Activated naive CD8-positive, alpha-beta T cell (primary cell): ENCODE results near the gene MPHOSPH10.
"Not testable (repeated sequence)": the region's sequence is repeated elsewhere in the genome, so short reads cannot be mapped to it uniquely, and the experiment has no call there.

Experiments used
- H3K27ac Mint-ChIP-seq: one replicate; pipeline ENCODE4 v1.8.0; 2021; ENCODE audit warnings: mixed read lengths
- H3K27me3 Mint-ChIP-seq: one replicate; pipeline ENCODE4 v1.8.0; 2021; ENCODE audit warnings: mixed read lengths
- H3K36me3 Mint-ChIP-seq: one replicate; pipeline ENCODE4 v1.8.0; 2021; ENCODE audit warnings: mixed read lengths
- H3K4me1 Mint-ChIP-seq: one replicate; pipeline ENCODE4 v1.8.0; 2021; ENCODE audit warnings: low read depth, mixed read lengths
- H3K4me3 Mint-ChIP-seq: one replicate; pipeline ENCODE4 v1.8.0; 2021; ENCODE audit warnings: mild to moderate bottlenecking, mixed read lengths
- H3K9me3 Mint-ChIP-seq: one replicate; pipeline ENCODE4 v1.8.0; 2021; ENCODE audit warnings: low read depth, mixed read lengths

MPHOSPH10 gene, protein sequence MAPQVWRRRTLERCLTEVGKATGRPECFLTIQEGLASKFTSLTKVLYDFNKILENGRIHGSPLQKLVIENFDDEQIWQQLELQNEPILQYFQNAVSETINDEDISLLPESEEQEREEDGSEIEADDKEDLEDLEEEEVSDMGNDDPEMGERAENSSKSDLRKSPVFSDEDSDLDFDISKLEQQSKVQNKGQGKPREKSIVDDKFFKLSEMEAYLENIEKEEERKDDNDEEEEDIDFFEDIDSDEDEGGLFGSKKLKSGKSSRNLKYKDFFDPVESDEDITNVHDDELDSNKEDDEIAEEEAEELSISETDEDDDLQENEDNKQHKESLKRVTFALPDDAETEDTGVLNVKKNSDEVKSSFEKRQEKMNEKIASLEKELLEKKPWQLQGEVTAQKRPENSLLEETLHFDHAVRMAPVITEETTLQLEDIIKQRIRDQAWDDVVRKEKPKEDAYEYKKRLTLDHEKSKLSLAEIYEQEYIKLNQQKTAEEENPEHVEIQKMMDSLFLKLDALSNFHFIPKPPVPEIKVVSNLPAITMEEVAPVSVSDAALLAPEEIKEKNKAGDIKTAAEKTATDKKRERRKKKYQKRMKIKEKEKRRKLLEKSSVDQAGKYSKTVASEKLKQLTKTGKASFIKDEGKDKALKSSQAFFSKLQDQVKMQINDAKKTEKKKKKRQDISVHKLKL

GRCh38 chr2:71130152-71130904 is at the start of gene MPHOSPH10, which contains the start of gene MCEE:
MPHOSPH10 (plus strand) TSS chr2:71130634; CDS start chr2:71130666, 32 bp downstream.
MCEE (minus strand) TSS chr2:71130229; CDS start chr2:71130219, 10 bp downstream.
- H3K4me3 Mint-ChIP-seq: no peak within 1 kb of the TSS
- no peaks in the 10 kb centered on the region for H3K27me3 Mint-ChIP-seq
- no peaks in the 10 kb centered on the region for H3K9me3 Mint-ChIP-seq
- H3K4me1 Mint-ChIP-seq: peaks cover 25% of the 10 kb centered on the region
- no peak within 1 kb of the TSS for H3K27ac Mint-ChIP-seq
- no peaks in the 10 kb centered on the region for H3K36me3 Mint-ChIP-seq

DNA sequence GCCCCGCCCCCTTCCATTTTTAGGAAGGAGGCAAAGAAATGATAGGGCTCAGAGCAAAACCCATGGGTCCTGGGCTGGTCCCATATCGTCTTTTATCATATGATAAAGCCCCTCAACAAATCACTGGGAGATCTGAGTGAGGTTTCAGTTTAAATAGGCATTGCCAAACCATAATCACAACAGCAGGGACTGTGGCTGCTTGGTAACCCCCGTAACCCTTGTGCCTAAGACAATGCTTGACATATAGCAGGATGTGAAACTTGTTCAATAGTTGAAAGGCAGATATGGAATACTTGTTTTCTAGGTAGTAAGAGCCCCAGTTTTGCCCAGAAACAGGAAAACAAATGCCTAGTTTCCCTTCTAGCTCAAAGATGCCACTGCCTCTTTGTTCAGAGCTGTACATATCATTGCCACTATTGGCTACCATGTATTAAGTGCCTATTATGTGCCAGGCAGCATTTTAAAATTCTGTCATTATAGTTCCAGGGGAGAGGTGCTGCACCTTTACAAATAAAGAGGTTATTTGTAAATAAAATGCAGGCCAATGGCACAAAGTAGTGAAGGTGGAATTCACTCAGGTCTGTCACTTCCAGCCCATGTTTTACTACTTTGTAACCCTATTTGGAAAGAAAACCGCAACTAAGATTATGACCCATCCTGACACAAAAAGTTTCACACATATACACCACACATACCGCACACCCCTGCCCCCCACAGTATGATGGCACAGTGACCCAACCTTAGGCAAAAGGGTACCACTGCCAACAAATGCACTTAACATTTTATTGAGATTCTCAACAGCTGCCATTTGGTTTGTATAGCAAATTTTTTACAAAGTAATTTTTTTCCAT is 47.8 kb upstream of the MPHOSPH10 start:
- H3K36me3 Mint-ChIP-seq: no peaks in the 10 kb centered on the region
- no peak overlapping the region for H3K27ac Mint-ChIP-seq
- H3K4me3 Mint-ChIP-seq: no peak overlapping the region
- no peaks in the 10 kb centered on the region for H3K9me3 Mint-ChIP-seq
- H3K27me3 Mint-ChIP-seq: peaks cover 2% of the 10 kb centered on the region
- H3K4me1 Mint-ChIP-seq: peaks cover 20% of the 10 kb centered on the region

DNA sequence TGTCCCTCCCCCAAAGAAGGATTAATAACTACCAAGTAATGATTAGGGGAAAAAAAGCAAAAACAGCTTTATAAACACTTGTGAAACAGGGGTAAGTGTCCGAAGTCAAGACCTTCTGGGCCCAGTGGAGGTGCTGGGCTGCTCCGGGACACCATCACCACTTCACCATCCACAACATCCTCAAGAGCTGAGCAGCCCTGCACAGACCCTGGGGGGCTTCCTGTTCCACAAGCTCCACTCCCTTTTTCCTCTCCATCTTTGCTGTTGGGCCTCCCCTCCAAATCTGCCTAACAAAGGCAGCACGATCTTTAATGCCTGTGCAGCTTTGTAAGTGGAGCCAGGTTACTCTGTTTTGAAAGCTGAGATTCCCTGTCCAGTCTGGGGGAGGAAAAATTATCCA is 47.1 kb upstream of the MPHOSPH10 start:
- H3K4me1 Mint-ChIP-seq: peaks cover 20% of the 10 kb centered on the region
- H3K36me3 Mint-ChIP-seq, H3K4me3 Mint-ChIP-seq, H3K9me3 Mint-ChIP-seq, H3K27me3 Mint-ChIP-seq, H3K27ac Mint-ChIP-seq: not testable (repeated sequence)

- H3K27ac Mint-ChIP-seq, H3K9me3 Mint-ChIP-seq, H3K27me3 Mint-ChIP-seq, H3K36me3 Mint-ChIP-seq: not testable (repeated sequence)
- peaks cover 20% of the 10 kb centered on the region for H3K4me1 Mint-ChIP-seq
- peak overlapping the region; percentile 59 for H3K4me3 Mint-ChIP-seq
Measured at GRCh38 chr2:71083752-71084312, 46.6 kb upstream of the MPHOSPH10 start.

GRCh38 chr2:71085325-71086003 is 45.0 kb upstream of the MPHOSPH10 start:
- peaks cover 20% of the 10 kb centered on the region for H3K4me1 Mint-ChIP-seq
- not testable (repeated sequence) for H3K9me3 Mint-ChIP-seq, H3K4me3 Mint-ChIP-seq, H3K36me3 Mint-ChIP-seq, H3K27me3 Mint-ChIP-seq, H3K27ac Mint-ChIP-seq

GRCh38 chr2:71089475-71089874 is 41.0 kb upstream of the MPHOSPH10 start:
- H3K4me1 Mint-ChIP-seq, H3K9me3 Mint-ChIP-seq, H3K27me3 Mint-ChIP-seq, H3K4me3 Mint-ChIP-seq, H3K27ac Mint-ChIP-seq, H3K36me3 Mint-ChIP-seq: not testable (repeated sequence)

DNA sequence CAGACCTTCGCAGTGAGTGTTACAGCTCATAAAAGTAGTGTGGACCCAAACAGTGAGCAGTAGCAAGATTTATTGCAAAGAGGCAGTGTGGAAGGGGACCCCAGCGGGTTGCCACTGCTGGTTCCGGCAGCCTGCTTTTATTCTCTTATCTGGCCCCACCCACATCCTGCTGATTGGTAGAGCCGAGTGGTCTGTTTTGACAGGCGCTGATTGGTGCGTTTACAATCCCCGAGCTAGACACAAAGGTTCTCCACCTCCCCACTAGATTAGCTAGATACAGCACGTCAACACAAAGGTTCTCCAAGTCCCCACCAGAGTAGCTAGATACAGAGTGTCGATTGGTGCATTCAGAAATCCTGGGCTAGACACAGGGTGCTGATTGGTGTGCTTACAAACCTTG is 38.6 kb upstream of the MPHOSPH10 start:
- H3K27me3 Mint-ChIP-seq, H3K36me3 Mint-ChIP-seq, H3K4me3 Mint-ChIP-seq, H3K4me1 Mint-ChIP-seq, H3K9me3 Mint-ChIP-seq, H3K27ac Mint-ChIP-seq: not testable (repeated sequence)

GRCh38 chr2:71092491-71093260 is 37.8 kb upstream of the MPHOSPH10 start:
- not testable (repeated sequence) for H3K9me3 Mint-ChIP-seq, H3K27ac Mint-ChIP-seq, H3K36me3 Mint-ChIP-seq, H3K27me3 Mint-ChIP-seq, H3K4me3 Mint-ChIP-seq, H3K4me1 Mint-ChIP-seq

DNA sequence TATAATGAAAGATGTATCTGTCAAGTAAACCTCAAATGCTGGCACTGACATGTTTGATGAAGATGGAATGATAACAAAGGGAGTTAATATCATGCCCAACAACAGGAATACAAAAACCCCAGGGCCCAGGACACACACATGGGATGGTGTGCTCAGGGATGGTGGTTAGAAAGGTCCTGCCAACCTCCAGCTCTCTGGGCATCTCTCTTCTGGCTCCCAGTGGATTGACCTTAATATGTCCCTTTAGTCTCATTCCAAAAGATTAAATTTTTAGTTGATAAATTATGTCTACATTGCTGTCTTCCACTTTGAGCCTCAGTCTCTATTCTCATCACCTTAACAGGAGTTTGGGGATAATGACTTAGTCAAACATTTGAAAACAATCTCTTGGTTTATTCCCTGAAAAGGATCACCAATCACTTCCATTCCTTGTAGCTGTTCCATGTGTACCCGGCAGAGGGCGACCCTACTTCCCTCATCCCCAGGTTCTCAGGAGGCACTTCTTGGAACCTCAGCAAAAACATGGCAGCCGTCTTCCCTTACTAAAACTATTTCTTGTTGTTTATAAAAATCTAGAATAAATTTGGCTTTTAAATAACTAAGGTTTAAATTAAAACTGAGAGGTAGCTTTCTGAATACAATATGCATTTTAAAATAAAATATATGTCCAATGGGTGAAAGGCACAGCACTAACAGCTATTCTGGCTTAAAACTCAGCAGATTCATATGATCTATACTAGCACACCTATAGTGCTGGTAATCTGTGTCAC is 30.1 kb upstream of the MPHOSPH10 start:
- no peak overlapping the region for H3K27ac Mint-ChIP-seq
- H3K36me3 Mint-ChIP-seq: no peaks in the 10 kb centered on the region
- H3K4me3 Mint-ChIP-seq: no peak overlapping the region
- H3K9me3 Mint-ChIP-seq: no peaks in the 10 kb centered on the region
- H3K4me1 Mint-ChIP-seq: peaks cover 2% of the 10 kb centered on the region
- no peaks in the 10 kb centered on the region for H3K27me3 Mint-ChIP-seq

GRCh38 chr2:71101656-71102055 is 28.8 kb upstream of the MPHOSPH10 start:
- Mint-ChIP-seq H3K9me3 (no peaks in the 10 kb centered on the region), H3K27me3 (no peaks in the 10 kb centered on the region), H3K4me1 (peaks cover 2% of the 10 kb centered on the region)

DNA sequence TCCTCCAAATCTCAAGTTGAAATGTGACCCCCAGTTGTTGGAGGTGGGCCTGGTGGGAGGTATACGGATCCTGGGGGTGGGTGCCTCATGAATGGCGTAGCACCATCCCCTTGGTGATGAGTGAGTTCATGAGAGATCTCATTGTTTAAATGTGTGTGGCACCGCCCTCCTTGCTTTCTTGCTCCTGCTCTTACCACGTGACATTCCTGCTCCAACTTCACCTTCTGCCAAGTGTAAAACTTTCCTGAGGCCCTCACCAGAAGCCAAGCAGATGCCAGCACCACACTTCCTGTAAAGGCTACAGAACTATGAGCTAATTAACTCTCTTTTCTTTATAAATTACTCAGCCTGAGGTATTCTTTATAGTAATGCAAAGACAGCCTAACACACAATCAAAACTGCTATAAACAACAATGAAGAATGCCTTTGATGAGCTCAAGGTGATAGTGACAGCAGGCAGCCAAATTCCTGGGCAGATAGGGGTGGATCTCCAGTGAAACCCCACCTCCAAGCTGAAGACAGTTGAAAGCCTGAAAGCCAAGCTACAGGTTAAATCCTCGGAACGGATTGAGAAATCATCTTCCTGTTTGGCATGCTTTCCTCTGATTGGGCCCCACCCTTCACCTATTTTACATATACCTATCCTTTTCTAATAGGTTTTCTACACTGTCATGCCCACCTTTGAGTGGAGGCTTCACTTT is 27.3 kb upstream of the MPHOSPH10 start:
- Mint-ChIP-seq H3K9me3 (no peaks in the 10 kb centered on the region), H3K4me1 (peaks cover 2% of the 10 kb centered on the region), H3K27me3 (no peaks in the 10 kb centered on the region), H3K4me3 (no peak overlapping the region), H3K36me3 (peaks cover 1% of the 10 kb centered on the region), H3K27ac (no peak overlapping the region)

More at GRCh38 chr2:71101656-71102055, 28.8 kb upstream of the MPHOSPH10 start:
- Mint-ChIP-seq H3K4me3 (no peak overlapping the region), H3K36me3 (no peaks in the 10 kb centered on the region), H3K27ac (no peak overlapping the region)

- Mint-ChIP-seq H3K36me3 (peaks cover 3% of the 10 kb centered on the region), H3K4me1 (peaks cover 2% of the 10 kb centered on the region), H3K4me3 (no peak overlapping the region), H3K9me3 (no peaks in the 10 kb centered on the region), H3K27ac (no peak overlapping the region), H3K27me3 (no peaks in the 10 kb centered on the region)
Measured at GRCh38 chr2:71103809-71104208, 26.6 kb upstream of the MPHOSPH10 start.
